Spleen (tissue), 7 donors: ENCODE results near the gene CYB5A.

ENCODE experiments used
- CTCF ChIP-seq, 11 experiments: fragments of 200-600 bp in 7 of 11; fragments of 450-650 bp in 4 of 11; sonication (generic) in 4 of 11; IDR thresholded peaks in 8 of 11; conservative IDR thresholded peaks in 3 of 11; 1 replicate in 7 of 11; 2 replicates in 4 of 11; pipeline versions ENCODE4 v1.4.0 to v1.8.0; 2016 to 2021; ENCODE audit warnings: antibody characterized with exemption in 11 of 11, inconsistent platforms in 4 of 11, mild to moderate bottlenecking in 1 of 11
- POLR2AphosphoS5 ChIP-seq, 3 donors: sonication (generic); formaldehyde crosslinking; IDR thresholded peaks; one replicate each; pipeline ENCODE4 v1.5.1; 2017; ENCODE audit warnings: antibody characterized with exemption in 3 of 3
- donor health status: DM: no; HTN: no; CAD: no; lungs with moderate emphysema.
- donor health status: DM: no; HTN: no; CAD: no.
- donor health status: DM: no; HTN: no; CAD: no.

DNA sequence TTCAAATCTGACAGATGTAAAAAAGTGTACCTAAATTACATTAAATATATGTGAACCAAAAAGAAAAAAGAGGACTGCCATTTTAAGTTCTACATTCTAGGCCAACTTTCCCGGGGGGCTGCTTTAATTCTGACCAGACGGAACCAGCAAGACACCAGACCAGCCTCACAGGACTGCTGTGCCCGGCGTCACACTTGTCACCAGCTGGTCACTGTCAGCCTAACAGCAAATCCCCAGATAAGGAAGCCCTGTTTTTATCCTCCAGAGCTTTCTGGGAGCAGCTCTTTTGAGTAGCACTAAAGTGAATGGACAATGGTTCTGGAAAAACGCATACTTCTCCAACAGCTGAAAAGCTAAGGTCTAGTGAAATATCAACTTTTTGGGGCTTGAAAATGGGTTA, 35.6 kb downstream of the CYB5A start:
- TF ChIP-seq POLR2AphosphoS5 (IDR thresholded peaks at IDR 0.05) (no peak), CTCF (IDR thresholded peaks at IDR 0.05 in 8 of 11, conservative IDR thresholded peaks at IDR 0.05 in 3 of 11) (no peak)
